SW 1271 (cell line): Measurements from ENCODE around the gene GBE1.
A peak's percentile ranks its signal among the peaks of the same experiment; 100 is the strongest.
"Not testable (repeated sequence)": the region's sequence is repeated elsewhere in the genome, so short reads cannot be mapped to it uniquely, and the experiment has no call there.

Experiments used
- DNase-seq, 2 experiments: peaks; one replicate each; lab custom pipeline; 2025; lab: John Stamatoyannopoulos, UW

Gene GBE1

DNA sequence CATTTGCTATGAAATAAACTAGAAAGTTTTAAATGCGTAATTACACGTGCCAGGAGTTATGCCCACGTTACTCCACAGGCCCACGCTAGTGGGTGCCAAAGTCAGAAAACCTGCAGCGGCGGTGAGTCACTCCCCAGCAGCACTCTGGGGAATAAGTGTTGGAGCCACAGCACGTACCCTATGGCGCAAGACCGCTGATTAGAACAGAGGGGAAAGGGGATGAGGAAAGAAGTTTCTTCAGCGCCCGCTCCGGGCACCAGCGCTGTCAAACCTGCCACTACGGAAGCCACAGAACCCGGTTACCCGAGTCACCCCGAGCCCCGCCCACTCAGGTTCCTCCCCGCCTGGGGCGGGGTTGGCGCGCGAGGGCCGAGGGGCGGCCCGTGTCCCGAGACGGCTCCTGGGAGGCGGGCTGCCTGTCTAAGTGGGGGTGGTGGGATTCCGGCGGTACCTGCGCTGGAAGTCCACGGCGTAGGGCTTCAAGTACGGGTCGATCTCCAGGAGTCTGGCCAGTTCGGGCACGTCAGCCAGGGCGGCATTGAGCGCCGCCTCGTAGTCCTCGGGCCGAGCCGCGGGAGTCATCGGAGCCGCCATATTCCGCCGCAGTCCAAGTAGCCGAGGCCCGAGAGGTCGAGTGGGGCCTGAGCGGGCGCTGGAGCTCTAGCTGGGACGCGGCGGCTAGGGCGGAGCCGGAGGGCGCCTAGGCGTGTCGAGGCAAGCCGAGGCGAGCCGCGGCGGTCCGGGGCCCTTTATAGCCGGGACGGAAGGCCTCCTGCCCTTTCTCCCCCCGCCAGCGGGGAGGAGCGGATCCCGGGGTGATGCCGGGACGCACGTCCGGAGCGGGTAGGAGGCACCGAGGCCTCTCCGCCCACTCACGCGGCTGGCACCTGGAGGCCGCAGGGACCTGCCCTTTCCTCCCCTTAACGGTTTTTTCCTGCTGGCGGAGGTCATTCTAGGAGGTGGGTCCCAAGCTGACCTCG, at the start of gene GBE1:
TSS of gene GBE1 (minus strand) at position 722 of the 980 bp plus-strand sequence. CDS start at position 594, 128 bp downstream.
- DNase-seq = peak; percentile 60 to 83

DNA sequence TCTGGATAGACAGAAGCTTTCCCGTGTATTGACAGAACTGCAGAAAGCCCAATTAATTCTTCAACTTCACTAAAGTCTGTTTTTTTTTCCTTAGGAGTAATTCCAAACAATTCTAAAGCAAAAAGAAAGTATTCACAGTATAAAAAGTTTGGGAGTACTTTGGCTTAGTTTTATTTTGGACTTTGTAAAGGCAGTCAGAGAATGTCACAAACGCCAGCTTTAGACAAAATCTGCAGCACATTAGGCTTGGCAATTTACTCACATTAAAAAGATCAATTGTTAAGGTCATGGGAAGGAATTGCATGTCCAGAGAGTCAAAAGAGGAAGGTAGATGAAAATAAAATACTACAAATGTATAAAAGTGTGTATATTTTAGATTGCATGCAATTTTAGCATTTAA, 47.5 kb upstream of the GBE1 start:
- no peak for DNase-seq

DNA sequence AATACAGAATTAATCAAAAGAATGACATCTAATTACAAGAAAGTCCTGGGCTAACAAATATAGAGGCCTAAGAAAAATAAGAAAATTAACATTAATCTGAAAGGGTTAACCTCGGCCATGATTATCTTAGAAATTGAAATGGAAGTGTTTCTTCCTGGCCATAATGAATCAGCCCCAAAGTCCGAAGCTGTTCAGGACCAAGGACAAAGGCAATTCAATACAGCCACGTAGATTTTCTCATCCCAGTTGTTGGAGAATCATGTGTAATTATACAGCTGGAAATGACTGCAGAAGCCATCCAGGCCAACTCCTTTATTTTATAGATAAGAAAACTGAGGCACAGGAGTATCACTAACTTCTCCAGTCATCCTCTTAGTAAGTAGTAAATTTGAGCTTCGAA, 38.0 kb upstream of the GBE1 start:
- DNase-seq = no peak

DNA sequence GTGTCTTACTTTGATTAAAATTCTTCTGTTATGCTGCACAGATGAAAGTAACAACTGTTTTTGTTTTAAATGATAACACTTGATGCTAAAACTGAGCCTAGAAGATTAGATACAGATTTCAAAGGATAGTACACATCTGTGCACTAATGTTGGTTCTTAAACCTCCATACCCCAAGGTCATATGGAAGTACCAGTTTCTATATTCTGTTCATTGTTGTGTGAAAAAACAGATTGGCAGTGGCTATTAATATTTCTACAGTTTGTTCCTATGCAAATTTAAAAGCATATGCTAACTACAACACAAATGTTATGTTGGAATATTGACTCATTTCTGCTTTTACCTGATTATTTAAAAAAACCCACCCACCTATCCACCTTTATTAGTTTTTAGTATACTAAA, 32.0 kb upstream of the GBE1 start:
- DNase-seq = no peak

DNA sequence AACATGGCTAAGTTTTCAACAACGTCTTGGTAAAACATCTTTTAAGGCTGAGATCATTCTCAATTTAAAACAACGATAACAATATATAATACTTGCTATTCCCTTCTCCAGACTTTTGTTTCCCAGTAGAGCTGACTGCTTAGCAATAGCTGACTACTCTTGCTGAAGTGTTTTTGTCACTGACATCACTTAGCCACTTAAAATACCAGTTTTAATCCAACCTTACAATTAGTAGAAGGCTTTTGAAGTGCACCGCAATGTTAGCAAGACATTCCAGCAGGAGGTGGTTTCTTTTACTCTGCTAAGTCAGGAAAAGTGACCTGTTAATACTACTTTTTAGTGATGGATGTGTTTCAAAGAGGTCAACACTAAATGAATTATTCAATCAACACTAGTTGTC, 28.7 kb upstream of the GBE1 start:
- no peak for DNase-seq

DNA sequence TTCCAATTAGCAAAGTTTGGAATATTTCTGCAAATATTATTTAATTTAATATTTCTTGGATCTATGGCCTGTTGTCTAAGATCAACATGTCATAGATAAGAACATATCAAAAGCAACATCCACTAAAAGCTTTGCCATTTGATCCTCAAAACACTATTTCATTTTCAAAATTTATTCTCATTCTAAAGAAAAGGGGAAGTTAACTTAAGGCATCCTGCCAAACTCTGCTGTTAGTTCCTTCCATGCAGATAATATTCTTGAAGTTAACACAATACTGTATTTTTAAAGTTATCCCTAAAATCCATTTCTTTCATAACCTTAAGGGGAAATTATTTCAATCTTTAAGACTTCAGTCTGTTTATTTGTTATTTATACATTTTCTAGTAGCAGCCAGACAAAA, 28.2 kb upstream of the GBE1 start:
- no peak for DNase-seq

DNA sequence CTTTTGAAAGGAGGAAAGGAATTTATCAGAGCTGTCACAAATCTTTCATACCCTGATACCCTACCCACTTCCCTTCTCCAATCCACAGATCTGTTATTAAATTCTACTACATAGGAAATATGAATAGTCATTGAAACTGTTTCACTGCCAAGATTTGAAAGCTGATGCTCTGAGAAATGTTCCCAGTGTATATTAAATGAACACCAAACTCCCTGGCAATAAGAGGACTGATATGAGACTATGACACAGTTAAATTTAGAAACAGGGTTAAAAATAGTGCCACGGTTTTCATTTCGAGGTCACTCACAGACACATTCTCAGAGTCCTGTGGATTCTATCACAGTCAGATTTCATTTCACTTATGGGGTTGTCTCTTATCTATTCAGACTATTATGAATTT, 27.2 kb upstream of the GBE1 start:
- no peak for DNase-seq

DNA sequence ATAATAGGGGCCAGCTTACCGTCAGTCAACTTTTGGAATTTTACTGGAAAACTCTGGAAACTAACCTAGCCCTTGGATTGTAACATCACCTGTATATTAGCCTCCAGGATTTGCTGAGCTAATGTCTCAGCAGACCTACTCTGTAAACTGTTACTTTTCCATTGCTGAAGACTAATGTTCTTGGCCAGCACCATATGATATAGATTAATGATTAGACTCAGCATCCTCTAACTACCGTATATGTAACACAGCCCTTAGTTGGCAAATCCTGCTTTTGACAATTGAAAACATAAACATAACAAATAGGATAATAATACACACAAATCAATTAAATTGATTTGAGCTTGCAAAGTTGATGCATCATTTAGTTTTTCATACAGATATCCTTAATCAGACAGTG, 26.6 kb upstream of the GBE1 start:
- DNase-seq = no peak

DNA sequence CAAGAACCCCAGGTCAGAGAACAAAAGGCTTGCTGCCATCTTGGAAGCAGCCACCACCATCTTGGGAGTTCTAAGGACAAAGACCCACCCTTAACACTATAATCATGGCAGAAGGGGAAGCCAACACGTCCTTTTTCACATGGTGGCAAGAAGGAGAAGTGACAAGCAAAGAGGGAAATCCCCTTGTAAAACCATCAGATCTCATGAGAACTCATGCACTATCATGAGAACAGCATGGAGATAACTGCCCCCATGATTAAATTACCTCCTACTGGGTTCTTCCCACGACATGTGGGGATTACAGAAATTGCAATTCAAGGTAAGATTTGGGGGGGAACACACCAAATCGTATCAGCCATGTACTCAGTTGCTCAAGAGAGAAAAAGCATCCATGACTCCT, 21.1 kb upstream of the GBE1 start:
- DNase-seq = no peak

DNA sequence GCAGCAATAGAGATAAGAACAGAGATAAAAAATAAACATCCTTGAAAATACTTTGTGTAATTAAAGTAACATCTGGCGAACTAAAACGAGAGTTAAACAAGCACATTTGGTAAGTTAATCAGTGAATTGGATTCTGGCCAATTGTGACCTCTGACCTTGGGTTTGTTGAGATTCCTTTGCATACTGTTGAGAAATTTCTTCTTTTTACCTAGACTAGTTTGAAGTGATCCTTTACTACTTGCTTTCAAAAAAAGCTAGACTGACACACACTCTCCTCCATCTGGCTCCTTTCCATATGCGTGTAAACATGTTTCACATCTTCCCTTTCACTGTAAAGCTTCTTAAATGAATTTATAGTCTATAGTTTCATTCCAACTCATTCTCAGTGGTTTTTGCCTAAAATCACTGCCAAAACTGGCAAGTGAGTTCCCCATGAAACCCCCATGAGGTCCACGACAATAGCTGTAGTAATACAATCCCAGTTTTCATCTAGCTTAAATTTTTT, 17.3 kb upstream of the GBE1 start:
- no peak for DNase-seq

DNA sequence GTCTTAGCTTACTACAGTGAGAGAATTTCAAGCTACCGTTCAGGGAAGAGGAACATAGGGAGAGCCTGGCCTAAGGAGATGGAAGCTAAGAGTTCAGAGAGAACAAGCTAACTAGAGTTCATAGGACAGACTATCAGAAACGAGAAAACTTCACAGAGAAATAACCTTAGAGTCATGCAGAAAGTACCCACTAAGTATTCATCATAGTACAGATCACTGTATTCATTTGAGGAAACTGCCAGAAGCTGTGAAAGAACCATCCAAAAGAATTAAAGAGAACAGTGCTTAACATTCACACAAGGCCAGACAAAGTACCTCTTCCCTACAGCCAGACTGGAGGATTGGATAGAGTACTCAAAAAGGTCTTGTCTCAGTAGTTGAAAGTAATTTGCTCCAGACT, 15.2 kb upstream of the GBE1 start:
- DNase-seq = no peak

DNA sequence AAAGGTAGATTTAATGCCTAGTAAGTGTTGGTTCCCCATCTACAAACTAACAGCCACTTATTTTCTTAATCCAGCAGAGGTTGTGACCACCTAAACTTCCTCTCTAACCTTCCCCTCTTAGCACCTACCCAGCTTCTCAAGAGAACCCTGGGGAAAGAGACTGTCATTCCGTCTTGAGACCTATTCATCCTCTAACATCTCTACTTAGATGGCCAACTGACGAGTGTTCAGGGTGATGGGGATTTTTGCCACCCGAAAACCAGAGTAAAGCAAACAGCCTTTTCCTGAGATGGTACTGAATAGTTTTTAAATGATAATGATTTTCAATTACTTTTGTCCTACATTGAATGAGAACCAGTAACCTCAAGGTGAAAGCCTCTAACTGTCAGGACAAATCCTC, 9.3 kb upstream of the GBE1 start:
- no peak for DNase-seq

DNA sequence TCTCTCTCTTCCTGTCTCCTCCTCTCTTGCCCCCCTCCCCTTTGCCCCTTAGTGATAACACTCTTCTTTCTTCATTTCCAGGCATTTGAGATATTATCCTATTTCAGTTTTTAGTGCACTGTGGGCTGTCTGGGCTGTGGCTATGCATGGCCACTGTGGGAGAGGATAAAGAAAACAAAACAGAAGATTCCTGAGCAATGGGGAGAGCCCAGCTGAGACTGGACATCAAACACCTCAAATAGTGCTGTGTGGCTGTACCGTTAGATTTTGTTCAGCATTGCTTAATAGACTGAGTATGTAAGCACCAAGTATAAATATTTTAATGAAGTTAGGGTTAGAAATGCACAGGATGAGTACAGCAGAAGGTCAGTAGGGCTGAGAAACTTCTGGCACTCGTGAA, 7.9 kb upstream of the GBE1 start:
- no peak for DNase-seq

DNA sequence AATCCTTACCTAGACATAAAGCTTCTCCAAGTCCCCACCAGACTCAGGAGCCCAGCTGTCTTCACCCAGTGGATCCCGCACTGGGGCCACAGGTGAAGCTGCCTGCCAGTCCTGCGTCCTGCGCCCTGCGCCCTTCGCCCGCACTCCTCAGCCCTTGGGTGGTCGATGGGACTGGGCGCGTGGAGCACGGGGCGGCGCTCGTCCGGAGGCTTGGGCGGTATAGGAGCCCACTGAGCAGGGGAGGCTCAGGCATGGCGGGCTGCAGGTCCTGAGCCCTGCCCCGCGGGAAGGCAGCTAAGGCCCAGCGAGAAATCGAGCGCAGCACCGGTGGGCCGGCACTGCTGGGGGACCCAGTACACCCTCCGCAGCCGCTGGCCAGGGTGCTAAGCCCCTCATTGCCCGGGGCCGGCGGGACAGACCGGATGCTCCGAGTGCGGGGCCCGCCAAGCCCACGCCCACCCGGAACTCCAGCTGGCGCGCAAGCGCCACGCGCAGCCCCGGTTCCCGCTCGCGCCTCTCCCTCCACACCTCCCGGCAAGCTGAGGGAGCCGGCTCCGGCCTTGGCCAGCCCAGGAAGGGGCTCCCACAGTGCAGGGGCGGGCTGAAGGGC, 5.9 kb upstream of the GBE1 start:
- not testable (repeated sequence) for DNase-seq

DNA sequence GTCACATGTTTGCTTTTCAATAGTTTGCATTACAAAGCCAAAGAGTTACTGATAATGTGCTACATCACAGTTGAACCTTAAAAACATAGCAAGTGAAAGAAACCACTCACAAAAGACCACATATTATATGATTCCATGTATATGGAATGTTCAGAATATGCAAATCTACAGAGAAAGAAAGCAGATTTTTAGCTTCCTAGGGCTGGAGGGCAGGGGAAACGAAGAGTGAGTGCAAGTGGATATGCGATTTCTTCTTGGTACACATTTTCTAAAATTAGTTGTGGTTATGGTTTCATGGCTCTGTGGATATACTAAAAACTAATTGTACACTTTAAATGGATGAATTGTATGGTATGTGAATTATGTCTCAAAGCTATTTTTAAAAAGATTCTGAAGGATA, 4.0 kb upstream of the GBE1 start:
- DNase-seq = no peak

DNA sequence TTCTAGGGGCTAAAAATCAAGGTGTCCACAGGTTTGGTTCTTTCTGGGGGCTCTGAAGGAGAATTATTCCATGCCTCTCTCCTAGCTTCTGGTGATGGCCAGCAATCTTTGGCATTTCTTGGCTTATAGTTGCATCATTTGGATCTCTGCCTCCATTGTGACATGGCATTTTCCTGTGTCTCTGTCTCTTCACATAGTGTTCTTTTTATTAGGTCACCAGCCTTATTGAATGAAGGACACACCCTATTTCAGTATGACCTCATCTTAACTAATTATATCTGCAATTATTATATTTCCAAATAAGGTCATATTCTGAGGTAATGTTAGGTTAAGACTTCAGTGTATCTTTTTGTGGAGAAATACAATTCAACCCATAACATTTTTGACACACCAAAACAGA, 3.2 kb upstream of the GBE1 start:
- no peak for DNase-seq

DNA sequence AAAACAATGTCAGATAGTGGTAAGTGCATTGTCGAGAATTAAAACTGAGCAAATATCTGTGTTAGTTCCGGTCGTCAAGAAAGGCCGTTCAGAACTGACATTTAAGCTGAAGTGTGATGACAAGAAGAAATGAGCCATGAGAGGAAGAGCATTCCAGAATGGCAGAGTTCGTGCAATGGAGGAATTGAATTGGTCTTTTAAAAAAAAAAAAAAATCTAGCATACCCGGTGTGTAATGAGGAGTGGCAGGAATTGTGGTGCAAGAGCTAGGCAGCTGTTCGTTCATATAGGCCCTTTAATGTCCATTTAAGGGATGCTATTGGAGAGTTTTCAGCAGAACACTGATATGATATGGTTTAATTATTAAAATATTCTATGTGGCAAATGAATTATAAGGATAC, 2.6 kb upstream of the GBE1 start:
- DNase-seq = no peak

DNA sequence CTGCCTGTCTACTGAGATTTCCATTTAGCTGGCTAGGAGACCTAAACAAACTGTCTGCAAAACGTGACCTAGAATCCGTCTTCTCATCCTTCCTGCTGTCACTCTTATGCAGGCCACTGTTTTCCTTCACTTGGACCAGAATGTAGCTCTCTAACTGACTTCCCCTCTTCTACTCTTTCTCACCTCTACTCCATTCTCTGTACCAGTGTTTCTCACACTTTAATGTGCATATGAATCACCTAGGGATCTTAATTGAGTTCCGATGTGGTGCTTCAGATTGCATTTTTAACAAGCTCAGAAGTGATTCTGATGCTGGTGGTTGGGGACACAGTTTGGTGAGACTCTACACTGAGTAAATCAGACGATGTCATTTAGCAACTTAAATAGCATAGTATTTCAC, 1.6 kb upstream of the GBE1 start:
- DNase-seq = no peak

DNA sequence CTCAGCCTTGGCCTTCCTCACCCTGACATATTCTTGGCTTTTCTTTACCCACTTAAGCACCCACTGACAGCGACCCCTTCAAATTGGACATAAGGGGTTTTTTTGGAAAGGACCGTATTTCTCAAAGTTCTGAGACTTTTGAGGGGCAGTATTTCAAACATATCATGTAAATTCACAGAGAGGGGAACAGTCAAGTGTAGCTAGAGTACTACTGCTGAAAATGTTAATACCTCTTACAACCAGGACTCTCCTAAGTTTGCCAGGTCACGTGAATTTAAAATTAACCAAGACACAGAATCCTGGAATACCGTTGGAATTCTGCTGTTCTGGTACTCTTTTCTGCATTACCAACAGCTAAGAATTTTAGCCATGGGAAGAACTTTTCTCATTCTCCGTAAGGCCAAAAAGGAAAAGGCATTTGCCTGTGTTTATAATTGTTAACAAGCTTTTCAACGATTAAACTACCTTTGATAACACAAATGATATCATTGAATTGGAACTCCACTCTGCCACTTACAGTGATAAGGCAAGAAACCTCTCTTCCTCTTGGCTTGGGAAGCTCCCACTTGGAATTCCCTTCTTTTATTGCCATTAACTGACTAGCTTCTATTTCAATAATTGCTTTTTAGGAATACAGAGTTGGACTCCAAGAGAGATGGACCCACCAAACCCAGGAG, 597 bp upstream of the GBE1 start:
- no peak for DNase-seq

DNA sequence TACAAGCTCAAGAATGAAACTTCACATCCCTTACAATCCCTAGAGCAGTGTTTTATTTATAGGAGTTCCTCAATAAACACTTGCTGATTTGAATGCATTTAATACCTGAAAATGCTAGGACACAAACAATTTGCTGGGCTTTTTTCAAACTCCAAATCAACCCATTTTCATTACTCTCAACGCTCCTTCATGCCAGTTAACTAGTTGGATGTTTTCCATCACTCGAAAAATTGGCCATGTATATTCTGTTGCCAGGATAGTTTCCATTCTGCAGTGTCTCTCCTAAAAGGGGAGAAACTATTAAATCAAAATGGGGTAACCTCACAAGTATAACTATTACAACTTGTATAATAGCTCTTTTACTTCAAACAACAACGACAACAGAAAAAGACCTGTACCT, 1.2 kb downstream of the GBE1 start:
- DNase-seq = no peak

DNA sequence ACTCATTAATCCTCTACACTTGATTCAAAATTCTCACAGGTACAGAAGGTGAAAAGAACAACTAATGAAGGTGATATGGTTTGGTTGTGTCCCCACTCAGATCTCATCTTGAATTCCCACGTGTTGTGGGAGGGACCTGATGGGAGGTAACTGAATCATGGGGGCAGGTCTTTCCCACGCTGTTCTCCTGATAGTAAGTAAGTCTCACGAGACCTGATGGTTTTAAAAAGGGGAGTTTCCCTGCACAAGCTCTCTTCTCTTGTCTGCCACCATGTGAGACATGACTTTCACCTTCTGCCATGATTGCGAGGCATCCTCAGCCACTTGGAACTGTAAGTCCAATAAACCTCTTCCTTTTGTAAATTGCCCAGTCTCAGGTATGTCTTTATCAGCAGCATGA, 2.7 kb downstream of the GBE1 start:
- DNase-seq = not testable (repeated sequence)

DNA sequence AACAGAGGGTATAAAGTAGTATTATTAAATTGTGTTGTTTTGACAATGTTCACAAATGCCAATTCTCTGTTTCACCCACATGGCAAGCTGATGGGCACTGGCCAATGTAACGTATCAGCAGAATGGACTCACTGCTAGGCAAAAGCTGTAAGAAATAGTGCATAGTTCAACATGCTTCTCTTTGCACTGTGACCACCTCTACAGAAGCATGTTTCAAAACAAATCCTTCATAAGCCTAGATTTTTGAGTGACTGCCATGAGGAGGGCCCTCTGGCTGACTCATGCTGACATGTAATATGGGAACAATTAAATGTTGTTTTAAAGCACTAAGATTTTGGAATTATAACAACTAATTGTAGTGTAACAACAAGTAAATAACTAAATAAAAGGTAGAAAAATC, 3.2 kb downstream of the GBE1 start:
- DNase-seq = no peak
